ENCODE results near the gene TERT.

Gene TERT

GRCh38 chr5:1203311-1203967, 91.4 kb downstream of the TERT start:
- H3K4me3 ChIP-seq (ENCODE audit: low read length) = no peak overlapping the region
- no peak for TF ChIP-seq CTCF (conservative IDR thresholded peaks at IDR 0.05; ENCODE audit: low read depth, low read length)
- DNase-seq (ENCODE audit: low read depth) = no peak
